ENCODE data around the gene TCF19. TPM values are rescaled to one million over a fixed set of nuclear protein-coding genes. Genes with fewer than 3 reads are reported as not detected.

The TCF19 gene
- total and polyA plus RNA-seq, 8 donors: 5.0 to 16.1 (median 7.4) TPM

GRCh38 chr6:31139599-31139998, 18.8 kb upstream of the TCF19 start:
- no peak overlapping the region for H3K27ac ChIP-seq
- TF ChIP-seq EP300 (IDR thresholded peaks at IDR 0.05): no peak
- no peak for TF ChIP-seq POLR2AphosphoS5 (IDR thresholded peaks at IDR 0.05)
- TF ChIP-seq POLR2A (IDR thresholded peaks at IDR 0.05): no peak
- TF ChIP-seq CTCF (IDR thresholded peaks at IDR 0.05): no peak
- H3K27me3 ChIP-seq: no peaks in the 10 kb centered on the region
- intact Hi-C loops (cut with DNase I; ENCODE audit: low total_unique reads): loop anchor here (5.0 kb wide), 2 partner anchors 53 to 228 kb away; no protein-coding TSS in a partner anchor
- H3K4me1 ChIP-seq: peaks cover 10 to 32% (median 23%) of the 10 kb centered on the region in 4 donors
- peaks cover 0 to 24% (median 9%) of the 10 kb centered on the region in 4 donors for H3K36me3 ChIP-seq
- WGBS, 5 donors: 19 to 46% (median 23%) methylated on average over 4 of the region's 4 CpGs
- H3K4me3 ChIP-seq: no peak overlapping the region
- no peak for DNase-seq
- H3K9me3 ChIP-seq: no peaks in the 10 kb centered on the region

GRCh38 chr6:31140643-31141042, 17.7 kb upstream of the TCF19 start:
- WGBS, 5 donors: 83 to 89% (median 85%) methylated on average over 15 of the region's 15 CpGs
- peaks cover 13 to 42% (median 28%) of the 10 kb centered on the region in 4 donors for H3K4me1 ChIP-seq
- H3K9me3 ChIP-seq: no peaks in the 10 kb centered on the region
- TF ChIP-seq EP300 (IDR thresholded peaks at IDR 0.05) (no peak), POLR2AphosphoS5 (IDR thresholded peaks at IDR 0.05) (no peak), CTCF (IDR thresholded peaks at IDR 0.05) (no peak), POLR2A (IDR thresholded peaks at IDR 0.05) (no peak)
- no peak overlapping the region for H3K27ac ChIP-seq
- no peak overlapping the region for H3K4me3 ChIP-seq
- peaks cover 0 to 34% (median 19%) of the 10 kb centered on the region in 4 donors for H3K36me3 ChIP-seq
- DNase-seq: no peak
- intact Hi-C loops (cut with DNase I; ENCODE audit: low total_unique reads): no loop called here
- no peaks in the 10 kb centered on the region for H3K27me3 ChIP-seq

GRCh38 chr6:31142361-31142761, 16.0 kb upstream of the TCF19 start:
- Histone ChIP-seq H3K36me3 (peaks cover 0 to 44% (median 19%) of the 10 kb centered on the region in 4 donors), H3K9me3 (no peaks in the 10 kb centered on the region), H3K27ac (peak overlapping the region in 1 of 5 donors; percentile 78), H3K27me3 (no peaks in the 10 kb centered on the region), H3K4me1 (peaks cover 13 to 40% (median 30%) of the 10 kb centered on the region in 4 donors), H3K4me3 (no peak overlapping the region)
- TF ChIP-seq EP300 (IDR thresholded peaks at IDR 0.05): no peak
- no peak for TF ChIP-seq POLR2AphosphoS5 (IDR thresholded peaks at IDR 0.05)
- TF ChIP-seq CTCF (IDR thresholded peaks at IDR 0.05): no peak
- WGBS, 5 donors: 49 to 66% (median 60%) methylated on average over 2 of the region's 2 CpGs
- DNase-seq: no peak
- intact Hi-C loops (cut with DNase I; ENCODE audit: low total_unique reads): no loop called here

GRCh38 chr6:31143148-31143547, 15.2 kb upstream of the TCF19 start:
- Histone ChIP-seq H3K36me3 (peaks cover 0 to 45% (median 20%) of the 10 kb centered on the region in 4 donors), H3K4me1 (peaks cover 9 to 32% (median 23%) of the 10 kb centered on the region in 4 donors), H3K4me3 (no peak overlapping the region), H3K27ac (peak overlapping the region in 4 of 5 donors; percentile 22 to 84 (median 81)), H3K27me3 (no peaks in the 10 kb centered on the region), H3K9me3 (no peaks in the 10 kb centered on the region)
- intact Hi-C loops (cut with DNase I; ENCODE audit: low total_unique reads): no loop called here
- DNase-seq: peak; percentile 56 to 59
- 24 to 51% (median 48%) methylated on average over 6 to 11 of the region's 11 CpGs for WGBS, 5 donors
- no peak for TF ChIP-seq POLR2A (IDR thresholded peaks at IDR 0.05)
- peak in 1 of 3 donors; percentile 21 for TF ChIP-seq POLR2AphosphoS5 (IDR thresholded peaks at IDR 0.05)
- TF ChIP-seq CTCF (IDR thresholded peaks at IDR 0.05): no peak

Measured in stomach (tissue), 9 donors.